ENCODE measurements around the gene RBPJ.

Gene RBPJ

GRCh38 chr4:26294904-26295303 is 25.9 kb upstream of the RBPJ start:
- no peak for TF ChIP-seq CTCF (IDR thresholded peaks at IDR 0.05; ENCODE audit: low read depth, low read length, missing control alignments)
- DNase-seq (ENCODE audit: low read depth), result no peak
- no peak overlapping the region for H3K4me3 ChIP-seq (ENCODE audit: low read depth, low read length)

GRCh38 chr4:26296021-26296420 is 24.8 kb upstream of the RBPJ start:
- no peak overlapping the region for H3K4me3 ChIP-seq (ENCODE audit: low read depth, low read length)
- TF ChIP-seq CTCF (IDR thresholded peaks at IDR 0.05; ENCODE audit: low read depth, low read length, missing control alignments), result no peak
- DNase-seq (ENCODE audit: low read depth), result no peak

- DNase-seq (ENCODE audit: low read depth), result no peak
- H3K4me3 ChIP-seq (ENCODE audit: low read depth, low read length), result no peak overlapping the region
- no peak for TF ChIP-seq CTCF (IDR thresholded peaks at IDR 0.05; ENCODE audit: low read depth, low read length, missing control alignments)
These were observed 24.3 kb upstream of the RBPJ start for GRCh38 chr4:26296514-26296913.

GRCh38 chr4:26297219-26297618 is 23.6 kb upstream of the RBPJ start:
- DNase-seq (ENCODE audit: low read depth), result no peak
- H3K4me3 ChIP-seq (ENCODE audit: low read depth, low read length), result no peak overlapping the region
- no peak for TF ChIP-seq CTCF (IDR thresholded peaks at IDR 0.05; ENCODE audit: low read depth, low read length, missing control alignments)

GRCh38 chr4:26298198-26298947 is 22.4 kb upstream of the RBPJ start:
- TF ChIP-seq CTCF (IDR thresholded peaks at IDR 0.05; ENCODE audit: low read depth, low read length, missing control alignments), result no peak
- no peak overlapping the region for H3K4me3 ChIP-seq (ENCODE audit: low read depth, low read length)
- no peak for DNase-seq (ENCODE audit: low read depth)

- no peak overlapping the region; the same call in 1 of the 2 replicates for H3K4me3 ChIP-seq (ENCODE audit: low read depth, low read length)
- TF ChIP-seq CTCF (IDR thresholded peaks at IDR 0.05; ENCODE audit: low read depth, low read length, missing control alignments), result no peak
- DNase-seq (ENCODE audit: low read depth), result no peak
These were observed 21.4 kb upstream of the RBPJ start for GRCh38 chr4:26299254-26299882.

Data from GM12864 (cell line).